ENCODE data around the gene PPP3R1. TPM values are rescaled to one million over a fixed set of nuclear protein-coding genes. Genes with fewer than 3 reads are reported as not detected.

PPP3R1 gene
- total and polyA plus RNA-seq, 2 of the 8 experiments (the other 6 are each of a cell fraction or from before 2014, with no cell fraction given) = 9.3 to 85.1 TPM

GRCh38 chr2:68293755-68294154, 41.4 kb upstream of the PPP3R1 start (continued):
- TF ChIP-seq KDM1A (IDR thresholded peaks at IDR 0.05; ENCODE audit: borderline replicate concordance, low read length) (no peak), RXRA (IDR thresholded peaks at IDR 0.05; ENCODE audit: insufficient read depth, low read depth, low read length) (no peak)

All from H1 (cell line).